ENCODE measurements around the gene CXADR. TPM values are rescaled to one million over a fixed set of nuclear protein-coding genes. Genes with fewer than 3 reads are reported as not detected.
A peak's percentile ranks its signal among the peaks of the same experiment; 100 is the strongest.
"Not testable (repeated sequence)": the region's sequence is repeated elsewhere in the genome, so short reads cannot be mapped to it uniquely, and the experiment has no call there.

Gene CXADR
- not detected for polyA plus RNA-seq

DNA sequence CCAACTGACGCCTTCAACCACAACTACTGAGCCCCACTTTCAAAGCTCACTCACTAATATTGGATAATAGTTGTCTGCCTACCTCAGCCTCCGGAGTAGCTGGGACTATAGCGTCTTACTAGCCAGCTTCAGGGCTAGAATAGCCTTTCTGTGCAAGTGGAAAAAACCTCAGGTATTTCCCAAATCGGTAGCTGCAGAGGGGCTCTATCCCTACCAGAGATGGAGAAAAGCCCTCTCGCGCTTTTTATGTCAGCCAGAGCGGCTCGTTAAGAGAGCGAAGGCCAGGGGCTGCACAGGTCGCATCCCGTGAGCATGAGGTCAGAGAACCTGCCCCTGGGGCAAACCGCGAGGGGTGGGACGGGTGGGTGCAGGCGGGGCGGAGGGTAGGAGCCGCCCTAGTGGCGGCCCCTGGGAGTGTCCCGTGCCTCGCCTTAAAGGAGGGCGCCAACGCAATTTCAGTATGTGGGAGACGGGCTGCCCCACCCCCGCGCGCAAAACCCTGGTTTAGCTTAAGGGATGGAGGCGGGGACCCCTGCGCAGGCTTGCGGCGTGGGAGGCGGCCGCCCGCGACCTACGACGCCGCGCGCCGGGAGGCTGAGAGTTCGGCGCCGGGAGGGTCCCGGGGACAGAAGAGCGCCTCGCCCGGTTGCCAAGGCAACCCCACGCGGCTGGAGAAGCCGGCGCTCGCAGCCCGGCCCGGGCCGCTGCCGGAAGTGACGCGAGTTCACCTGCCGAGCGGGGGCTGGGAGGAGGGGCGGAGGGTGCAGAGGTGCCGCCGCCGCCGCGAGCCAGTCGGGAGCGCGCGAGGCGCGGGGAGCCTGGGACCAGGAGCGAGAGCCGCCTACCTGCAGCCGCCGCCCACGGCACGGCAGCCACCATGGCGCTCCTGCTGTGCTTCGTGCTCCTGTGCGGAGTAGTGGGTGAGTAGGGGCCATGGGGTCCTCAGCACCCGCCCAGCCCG is at the start of gene CXADR:
TSS of gene CXADR (plus strand) at position 791 of the 961 bp plus-strand sequence. CDS start at position 878, 87 bp downstream.
- Mint-ChIP-seq H3K4me3 (peak within 1 kb of the TSS; percentile 74 to 80 (median 77)), H3K36me3 (peaks cover 0 to 4% (median 0%) of the 10 kb centered on the region in 3 donors), H3K27me3 (ENCODE audit: low read depth in 3 of 3) (peaks cover 12 to 28% (median 20%) of the 10 kb centered on the region in 3 donors), H3K27ac (no peak within 1 kb of the TSS), H3K4me1 (peaks cover 15 to 17% of the 10 kb centered on the region in 2 donors), H3K9me3 (peaks cover 0 to 14% (median 4%) of the 10 kb centered on the region in 6 donors)
- peak in 2 of 3 donors; percentile 5 to 21 for DNase-seq

DNA sequence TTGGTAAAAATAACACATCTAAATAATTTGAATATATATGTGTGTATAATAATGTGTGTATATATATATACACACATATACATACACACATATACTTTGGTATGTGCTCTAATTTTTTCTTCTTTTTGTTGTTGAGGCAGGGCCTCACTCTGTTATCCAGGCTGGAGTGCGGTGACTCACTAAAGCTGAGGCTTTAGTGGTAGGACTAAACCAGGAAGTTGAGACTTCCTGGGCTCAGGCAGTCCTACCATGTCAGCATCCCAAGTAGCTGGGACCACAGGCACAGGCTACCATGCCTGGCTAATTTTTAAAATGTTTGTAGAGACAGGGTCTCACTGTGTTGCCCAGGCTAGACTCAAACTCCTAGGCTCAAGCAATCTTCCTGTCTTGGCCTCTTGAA is 46.7 kb upstream of the CXADR start:
- H3K4me1 Mint-ChIP-seq = no peaks in the 10 kb centered on the region
- H3K9me3 Mint-ChIP-seq = peaks cover 0 to 3% (median under 1%) of the 10 kb centered on the region in 6 donors
- no peak overlapping the region for H3K27ac Mint-ChIP-seq
- no peaks in the 10 kb centered on the region for H3K36me3 Mint-ChIP-seq
- no peak overlapping the region for H3K4me3 Mint-ChIP-seq
- no peak for DNase-seq
- peaks cover 0 to 2% (median 2%) of the 10 kb centered on the region in 3 donors for H3K27me3 Mint-ChIP-seq (ENCODE audit: low read depth in 3 of 3)

DNA sequence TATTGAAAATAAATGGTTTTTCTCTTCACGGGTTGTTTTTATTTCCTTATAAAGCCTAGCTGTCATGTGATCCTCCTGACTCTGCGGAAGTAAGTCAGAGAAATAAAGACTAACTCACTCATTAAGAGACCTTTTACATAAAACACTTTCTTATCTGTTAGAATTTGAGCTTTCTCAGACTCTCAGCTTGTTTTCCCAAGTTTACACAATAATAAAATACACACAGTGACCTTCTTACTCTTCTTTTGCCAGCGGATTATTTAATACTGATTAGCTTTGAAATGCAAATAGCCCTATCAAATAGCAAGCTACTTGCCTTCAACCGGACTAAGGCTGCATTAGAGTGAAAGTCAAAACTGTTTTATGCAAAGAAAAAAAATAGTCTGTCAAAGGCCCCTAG is 45.5 kb upstream of the CXADR start:
- no peak for DNase-seq
- peaks cover 0 to 2% (median 0%) of the 10 kb centered on the region in 3 donors for H3K27me3 Mint-ChIP-seq (ENCODE audit: low read depth in 3 of 3)
- peaks cover 0 to 3% (median under 1%) of the 10 kb centered on the region in 6 donors for H3K9me3 Mint-ChIP-seq
- no peaks in the 10 kb centered on the region for H3K36me3 Mint-ChIP-seq
- no peak overlapping the region for H3K27ac Mint-ChIP-seq
- H3K4me1 Mint-ChIP-seq = no peaks in the 10 kb centered on the region
- no peak overlapping the region for H3K4me3 Mint-ChIP-seq

DNA sequence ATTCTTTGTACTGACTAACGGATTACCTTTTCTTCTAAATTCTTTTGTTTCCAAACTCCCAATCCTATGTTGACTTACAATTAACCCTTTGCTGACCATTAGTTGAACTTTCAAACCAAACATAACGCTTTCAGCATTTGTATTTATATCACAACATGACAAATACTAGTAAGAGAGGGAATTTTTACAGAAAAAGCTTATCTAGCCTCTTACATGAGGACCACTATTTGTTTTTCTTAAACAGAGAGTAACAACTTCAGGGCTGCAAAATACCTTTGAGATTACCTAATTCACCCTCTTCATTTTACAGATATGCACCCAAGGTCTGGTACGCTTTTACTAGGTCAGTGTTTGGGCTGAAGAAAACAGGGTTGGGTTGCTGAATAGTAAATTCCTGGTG is 45.0 kb upstream of the CXADR start:
- H3K4me1 Mint-ChIP-seq = no peaks in the 10 kb centered on the region
- H3K27ac Mint-ChIP-seq = no peak overlapping the region
- H3K9me3 Mint-ChIP-seq = peaks cover 0 to 3% (median under 1%) of the 10 kb centered on the region in 6 donors
- H3K27me3 Mint-ChIP-seq (ENCODE audit: low read depth in 3 of 3) = peaks cover 0 to 2% (median 0%) of the 10 kb centered on the region in 3 donors
- H3K4me3 Mint-ChIP-seq = no peak overlapping the region
- no peaks in the 10 kb centered on the region for H3K36me3 Mint-ChIP-seq
- no peak for DNase-seq

DNA sequence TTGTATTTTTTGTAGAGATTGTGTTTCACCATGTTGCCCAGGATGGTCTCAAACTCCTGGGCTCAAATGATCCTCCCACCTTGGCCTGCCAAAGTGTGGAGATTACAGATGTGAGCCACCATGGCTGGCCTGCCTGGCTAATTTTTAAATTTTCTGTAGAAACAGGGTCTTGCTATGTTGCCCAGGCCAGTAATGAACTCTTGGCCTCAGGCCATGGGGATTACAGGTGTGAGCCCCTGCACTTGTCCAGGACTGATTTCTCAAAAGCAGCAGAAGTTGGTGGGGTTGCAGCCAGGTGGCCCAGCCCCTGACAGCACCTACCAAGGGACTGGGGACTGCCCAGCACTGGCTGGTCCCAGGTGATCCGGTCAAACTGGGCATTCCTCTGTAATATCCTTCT is 44.1 kb upstream of the CXADR start:
- peaks cover 0 to 3% (median 0%) of the 10 kb centered on the region in 6 donors for H3K9me3 Mint-ChIP-seq
- H3K4me1 Mint-ChIP-seq = no peaks in the 10 kb centered on the region
- no peak overlapping the region for H3K4me3 Mint-ChIP-seq
- H3K27me3 Mint-ChIP-seq (ENCODE audit: low read depth in 3 of 3) = peaks cover 0 to 2% (median 0%) of the 10 kb centered on the region in 3 donors
- no peaks in the 10 kb centered on the region for H3K36me3 Mint-ChIP-seq
- no peak for DNase-seq
- H3K27ac Mint-ChIP-seq = no peak overlapping the region

DNA sequence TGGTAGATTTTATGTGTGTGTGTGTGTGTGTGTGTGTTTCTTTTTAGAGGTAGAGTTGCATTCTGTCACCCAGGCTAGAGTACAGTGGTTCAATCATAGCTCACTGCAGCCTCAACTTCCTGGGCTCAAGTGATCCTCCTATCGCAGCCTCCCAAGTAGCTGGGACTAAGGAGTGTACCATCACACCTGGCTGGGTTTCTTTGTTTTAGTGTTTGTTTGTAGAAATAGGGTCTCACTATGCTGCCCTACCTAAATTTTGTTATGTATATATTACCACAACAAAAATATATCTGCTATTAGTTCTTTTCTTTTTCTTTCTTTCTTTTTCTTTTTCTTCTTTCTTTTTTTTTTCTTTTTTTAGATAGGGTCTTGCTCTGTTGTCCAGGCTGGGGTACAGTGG is 43.1 kb upstream of the CXADR start:
- peaks cover 0 to 4% (median 2%) of the 10 kb centered on the region in 6 donors for H3K9me3 Mint-ChIP-seq
- no peaks in the 10 kb centered on the region for H3K4me1 Mint-ChIP-seq
- no peak for DNase-seq
- peaks cover 0 to 2% (median 0%) of the 10 kb centered on the region in 3 donors for H3K27me3 Mint-ChIP-seq (ENCODE audit: low read depth in 3 of 3)
- H3K36me3 Mint-ChIP-seq = no peaks in the 10 kb centered on the region
- no peak overlapping the region for H3K4me3 Mint-ChIP-seq
- H3K27ac Mint-ChIP-seq = no peak overlapping the region

DNA sequence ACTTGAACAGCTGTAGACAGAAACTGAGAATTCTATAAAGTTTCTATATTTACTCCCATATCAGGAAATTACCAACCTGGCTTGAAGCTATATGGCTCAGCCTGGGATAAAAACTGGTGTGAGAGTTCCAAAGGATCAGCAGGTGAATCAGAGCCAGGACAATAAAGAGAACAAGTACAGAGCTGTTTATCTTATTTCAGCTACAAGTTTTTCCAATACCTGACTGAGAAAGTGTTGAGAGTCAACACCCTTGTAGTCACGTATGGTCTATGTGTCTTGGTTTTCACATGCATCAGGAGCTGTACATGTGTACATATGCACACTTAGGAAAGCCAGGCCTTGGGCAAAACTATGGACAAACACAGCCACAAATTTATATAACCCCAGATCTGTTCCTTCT is 40.7 kb upstream of the CXADR start:
- no peak for DNase-seq
- peaks cover 0 to 4% (median 2%) of the 10 kb centered on the region in 6 donors for H3K9me3 Mint-ChIP-seq
- no peaks in the 10 kb centered on the region for H3K36me3 Mint-ChIP-seq
- peaks cover 0 to 2% (median 2%) of the 10 kb centered on the region in 3 donors for H3K27me3 Mint-ChIP-seq (ENCODE audit: low read depth in 3 of 3)
- no peaks in the 10 kb centered on the region for H3K4me1 Mint-ChIP-seq
- no peak overlapping the region for H3K4me3 Mint-ChIP-seq
- no peak overlapping the region for H3K27ac Mint-ChIP-seq

DNA sequence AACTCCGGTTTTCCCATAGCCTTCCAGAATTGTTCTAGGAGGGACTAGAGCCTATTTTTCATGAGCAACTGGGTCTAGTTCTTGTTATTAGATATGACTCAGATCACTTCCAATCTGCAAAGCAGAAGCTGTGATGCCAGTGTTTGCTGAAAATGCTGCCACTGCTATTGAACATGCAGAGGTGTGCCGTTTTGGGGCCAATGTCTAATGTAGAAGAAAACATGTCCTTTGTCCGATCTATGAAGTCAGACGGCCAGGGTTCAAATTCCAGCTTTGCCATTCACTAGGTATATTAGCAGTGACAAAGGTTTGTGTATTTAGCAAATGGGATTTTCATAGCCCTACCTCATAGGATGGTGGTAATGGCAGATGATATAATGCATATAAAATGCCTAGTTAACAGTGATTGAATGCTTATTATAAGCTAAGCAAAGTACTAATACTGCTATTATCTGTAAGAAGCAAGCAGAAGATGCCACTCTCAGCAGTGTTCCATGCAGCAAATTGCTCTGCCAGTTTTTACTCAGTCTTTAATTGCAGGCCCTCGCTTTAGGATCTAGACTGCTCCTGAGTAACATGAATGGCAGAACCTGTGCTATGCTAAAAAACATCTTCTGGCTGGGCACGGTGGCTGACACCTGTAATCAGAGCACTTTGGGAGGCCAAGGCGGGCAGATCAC is 40.1 kb upstream of the CXADR start:
- Mint-ChIP-seq H3K9me3 (peaks cover 0 to 4% (median 2%) of the 10 kb centered on the region in 6 donors), H3K4me3 (no peak overlapping the region), H3K27me3 (ENCODE audit: low read depth in 3 of 3) (peaks cover 0 to 2% (median 2%) of the 10 kb centered on the region in 3 donors), H3K4me1 (no peaks in the 10 kb centered on the region), H3K36me3 (no peaks in the 10 kb centered on the region), H3K27ac (no peak overlapping the region)
- DNase-seq = no peak

DNA sequence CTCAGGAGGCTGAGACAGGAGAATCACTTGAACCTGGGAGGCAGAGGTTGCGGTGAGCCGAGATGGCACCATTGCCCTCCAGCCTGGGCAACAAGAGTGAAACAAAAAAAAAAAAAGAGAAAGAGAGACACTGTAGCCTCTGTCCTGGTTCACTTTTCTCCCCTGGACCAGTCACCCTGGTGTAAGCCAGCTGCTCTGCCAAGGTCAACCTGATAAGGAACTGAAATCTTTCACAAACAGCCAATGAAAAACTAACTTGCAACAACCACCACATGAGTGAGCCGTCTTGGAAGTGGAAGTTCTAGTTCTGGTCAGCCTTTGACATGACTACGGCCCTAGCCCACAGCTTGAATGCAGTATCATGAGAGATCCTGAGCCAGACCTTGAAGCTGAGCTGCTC is 36.8 kb upstream of the CXADR start:
- no peak for DNase-seq
- Mint-ChIP-seq H3K27ac (no peak overlapping the region), H3K36me3 (no peaks in the 10 kb centered on the region), H3K4me3 (no peak overlapping the region), H3K27me3 (ENCODE audit: low read depth in 3 of 3) (peaks cover 0 to 2% (median 0%) of the 10 kb centered on the region in 3 donors), H3K4me1 (no peaks in the 10 kb centered on the region), H3K9me3 (peaks cover 0 to 4% (median 2%) of the 10 kb centered on the region in 6 donors)

DNA sequence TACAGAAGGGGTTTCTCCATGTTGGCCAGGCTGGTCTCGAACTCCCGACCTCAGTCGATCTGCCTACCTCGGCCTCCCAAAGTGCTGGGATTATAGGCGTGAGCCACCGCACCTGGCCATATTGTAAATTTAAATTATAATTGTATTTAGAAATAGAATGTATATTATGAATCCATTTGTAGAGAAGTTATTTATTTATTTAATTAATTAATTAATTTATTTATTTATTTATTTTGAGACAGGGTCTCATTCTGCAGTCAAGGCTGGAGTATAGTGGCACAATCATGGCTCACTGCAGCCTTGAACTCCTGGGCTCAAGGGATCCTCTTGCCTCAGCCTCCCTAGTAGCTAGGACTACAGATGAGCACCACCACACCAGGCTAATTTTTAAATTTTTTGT is 34.7 kb upstream of the CXADR start:
- not testable (repeated sequence) for H3K4me3 Mint-ChIP-seq; H3K4me1 Mint-ChIP-seq; H3K36me3 Mint-ChIP-seq; H3K9me3 Mint-ChIP-seq; H3K27ac Mint-ChIP-seq; H3K27me3 Mint-ChIP-seq (ENCODE audit: low read depth in 3 of 3); DNase-seq

DNA sequence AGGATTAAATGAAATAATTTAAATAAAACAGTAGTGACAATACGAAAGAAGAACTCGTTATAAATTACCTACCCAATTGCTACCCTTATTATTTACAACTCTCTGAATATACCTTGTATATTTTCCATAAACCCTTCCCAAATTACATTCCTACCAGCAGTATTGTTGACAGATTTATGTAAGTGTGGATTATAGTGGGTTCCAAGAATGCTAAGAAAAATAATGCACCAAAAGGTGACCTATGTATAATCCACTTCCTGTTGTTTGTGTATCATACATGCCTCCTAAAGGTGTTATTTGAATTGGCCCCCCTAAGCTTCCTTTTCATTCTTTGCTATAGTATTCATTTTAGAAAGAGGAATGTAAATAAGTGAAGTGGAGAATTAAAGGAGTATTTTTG is 33.2 kb upstream of the CXADR start:
- H3K9me3 Mint-ChIP-seq = peaks cover 0 to 5% (median 0%) of the 10 kb centered on the region in 6 donors
- no peak overlapping the region for H3K27ac Mint-ChIP-seq
- peaks cover 0 to 2% (median 0%) of the 10 kb centered on the region in 3 donors for H3K27me3 Mint-ChIP-seq (ENCODE audit: low read depth in 3 of 3)
- DNase-seq = no peak
- H3K4me1 Mint-ChIP-seq = no peaks in the 10 kb centered on the region
- no peak overlapping the region for H3K4me3 Mint-ChIP-seq
- H3K36me3 Mint-ChIP-seq = no peaks in the 10 kb centered on the region

DNA sequence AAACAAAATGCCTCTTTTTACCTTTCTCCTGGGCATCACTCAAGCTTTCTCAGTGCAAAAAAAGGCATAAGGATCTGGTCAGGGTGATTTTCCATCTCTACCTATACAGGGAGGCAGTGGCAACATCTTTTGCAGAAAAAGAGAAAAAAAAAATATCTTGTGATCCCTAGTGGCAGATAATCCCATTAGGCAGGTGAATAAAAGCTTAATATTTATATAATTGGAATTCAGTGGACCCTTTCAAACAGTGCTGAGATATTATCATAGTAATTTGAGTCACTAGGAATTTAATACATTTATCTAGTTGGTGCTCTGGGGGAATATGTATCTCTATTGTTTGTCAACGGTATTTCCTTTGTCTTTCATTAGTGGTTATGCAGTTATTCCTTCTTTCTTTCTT is 29.9 kb upstream of the CXADR start:
- Mint-ChIP-seq H3K27me3 (ENCODE audit: low read depth in 3 of 3) (peaks cover 0 to 3% (median 2%) of the 10 kb centered on the region in 3 donors), H3K36me3 (no peaks in the 10 kb centered on the region), H3K4me1 (no peaks in the 10 kb centered on the region), H3K9me3 (peaks cover 0 to 5% (median 0%) of the 10 kb centered on the region in 6 donors), H3K4me3 (no peak overlapping the region), H3K27ac (no peak overlapping the region)
- no peak for DNase-seq

DNA sequence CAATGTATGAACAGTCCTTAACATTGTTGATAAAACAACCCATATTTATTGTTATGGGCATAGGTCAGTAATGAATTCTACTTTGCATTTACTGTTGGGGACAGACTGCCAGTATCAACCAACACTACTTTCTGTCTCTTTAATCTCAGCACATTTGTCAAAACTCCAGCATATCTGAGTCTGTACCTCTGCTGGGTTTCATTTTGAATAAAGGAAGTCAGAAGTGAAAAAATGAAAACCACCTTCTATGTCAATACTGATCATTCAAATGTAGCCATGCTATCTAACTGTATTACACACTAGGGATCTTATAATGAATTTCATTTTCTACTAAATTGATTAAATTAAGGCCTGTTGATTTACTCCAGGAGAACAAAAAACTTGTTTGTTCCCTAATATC is 24.2 kb upstream of the CXADR start:
- H3K36me3 Mint-ChIP-seq = peaks cover 0 to 3% (median 0%) of the 10 kb centered on the region in 3 donors
- H3K27me3 Mint-ChIP-seq (ENCODE audit: low read depth in 3 of 3) = peaks cover 3 to 5% (median 4%) of the 10 kb centered on the region in 3 donors
- DNase-seq = no peak

DNA sequence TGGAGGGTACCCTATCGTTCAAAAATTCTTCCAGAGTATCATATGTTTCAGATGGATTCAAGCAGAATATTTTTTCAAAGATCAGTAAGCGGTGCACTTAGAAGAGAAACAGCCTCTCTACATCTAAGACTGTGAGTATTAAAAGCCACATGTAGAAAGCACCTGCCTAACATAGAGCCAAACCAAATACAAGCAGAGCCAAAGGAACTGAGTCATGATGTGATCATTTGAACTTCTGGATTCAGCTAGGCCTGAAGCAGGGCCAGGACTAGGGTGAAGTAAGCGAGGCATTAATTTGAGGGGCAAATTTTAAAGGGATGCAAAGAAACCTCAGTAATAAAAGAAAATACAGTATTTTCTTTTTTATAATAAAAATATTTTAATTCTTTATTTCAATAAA is 23.3 kb upstream of the CXADR start:
- not testable (repeated sequence) for H3K9me3 Mint-ChIP-seq, H3K27ac Mint-ChIP-seq, DNase-seq

More for the DNA sequence above, 24.2 kb upstream of the CXADR start:
- peaks cover 0 to 5% (median under 1%) of the 10 kb centered on the region in 6 donors for H3K9me3 Mint-ChIP-seq
- no peak overlapping the region for H3K27ac Mint-ChIP-seq
- no peaks in the 10 kb centered on the region for H3K4me1 Mint-ChIP-seq
- no peak overlapping the region for H3K4me3 Mint-ChIP-seq

More for the DNA sequence above, 23.3 kb upstream of the CXADR start:
- H3K4me1 Mint-ChIP-seq; H3K4me3 Mint-ChIP-seq; H3K36me3 Mint-ChIP-seq; H3K27me3 Mint-ChIP-seq (ENCODE audit: low read depth in 3 of 3): not testable (repeated sequence)
